WTC11 (cell line): ENCODE measurements around the gene BRCA1. TPM values are rescaled to one million over a fixed set of nuclear protein-coding genes. Genes with fewer than 3 reads are reported as not detected.

Experiments used
- ATF2 ChIP-seq: sonication (generic); formaldehyde crosslinking; IDR thresholded peaks from 2 replicates; pipeline ENCODE4 v1.8.1; 2022; ENCODE audit warnings: low read depth, missing genetic modification reagents, borderline replicate concordance
- ATF3 ChIP-seq: sonication (generic); formaldehyde crosslinking; conservative IDR thresholded peaks from 2 replicates; pipeline ENCODE4 v1.8.1; 2022; ENCODE audit warnings: mild to moderate bottlenecking, missing genetic modification reagents
- E2F1 ChIP-seq: sonication (generic); formaldehyde crosslinking; IDR thresholded peaks from 2 replicates; pipeline ENCODE4 v1.8.0; 2022; ENCODE audit warnings: mild to moderate bottlenecking, missing genetic modification reagents
- ESRRA ChIP-seq: sonication (generic); formaldehyde crosslinking; IDR thresholded peaks from 2 replicates; pipeline ENCODE4 v1.8.1; 2022; ENCODE audit warnings: mild to moderate bottlenecking, missing genetic modification reagents, borderline replicate concordance
- ETV6 ChIP-seq: sonication (generic); formaldehyde crosslinking; IDR thresholded peaks from 2 replicates; pipeline ENCODE4 v1.8.1; 2022; ENCODE audit warnings: mild to moderate bottlenecking, missing genetic modification reagents
- FOXP1 ChIP-seq: sonication (generic); formaldehyde crosslinking; IDR thresholded peaks from 2 replicates; pipeline ENCODE4 v1.8.0; 2022; ENCODE audit warnings: missing genetic modification reagents, mild to moderate bottlenecking, moderate library complexity, borderline replicate concordance
- GABPB1 ChIP-seq: sonication (generic); formaldehyde crosslinking; IDR thresholded peaks from 2 replicates; pipeline ENCODE4 v1.8.1; 2023; ENCODE audit warnings: mild to moderate bottlenecking, missing genetic modification reagents
- GTF2I ChIP-seq: fragments of 250-450 bp; sonication (Bioruptor Pico); conservative IDR thresholded peaks from 2 replicates; pipeline ENCODE4 v1.4.0; 2021; ENCODE audit warnings: mild to moderate bottlenecking
- JAZF1 ChIP-seq: fragments of 250-450 bp; sonication (Bioruptor Pico); IDR thresholded peaks from 2 replicates; pipeline ENCODE4 v1.9.0; 2021; ENCODE audit warnings: moderate library complexity, mild to moderate bottlenecking, inconsistent platforms
- NFATC4 ChIP-seq: fragments of 250-450 bp; sonication (Bioruptor Pico); IDR thresholded peaks from 2 replicates; pipeline ENCODE4 v1.9.0; 2021; ENCODE audit warnings: mild to moderate bottlenecking
- NFYB ChIP-seq: sonication (generic); formaldehyde crosslinking; conservative IDR thresholded peaks from 2 replicates; pipeline ENCODE4 v1.8.0; 2022; ENCODE audit warnings: low read depth, missing genetic modification reagents
- NR1H2 ChIP-seq: sonication (generic); formaldehyde crosslinking; IDR thresholded peaks from 2 replicates; pipeline ENCODE4 v1.9.0; 2021; ENCODE audit warnings: mild to moderate bottlenecking, moderate library complexity, missing genetic modification reagents
- PRRX2 ChIP-seq: fragments of 250-450 bp; sonication (Bioruptor Pico); IDR thresholded peaks from 2 replicates; pipeline ENCODE4 v1.8.0; 2021; ENCODE audit warnings: mild to moderate bottlenecking
- SMAD4 ChIP-seq: sonication (generic); formaldehyde crosslinking; IDR thresholded peaks from 2 replicates; pipeline ENCODE4 v1.8.0; 2022; ENCODE audit warnings: mild to moderate bottlenecking, missing genetic modification reagents
- TEAD1 ChIP-seq: sonication (generic); formaldehyde crosslinking; IDR thresholded peaks from 2 replicates; pipeline ENCODE4 v1.8.0; 2022; ENCODE audit warnings: mild to moderate bottlenecking, missing genetic modification reagents
- TEAD4 ChIP-seq: sonication (generic); formaldehyde crosslinking; IDR thresholded peaks from 2 replicates; pipeline ENCODE4 v1.8.0; 2022; ENCODE audit warnings: mild to moderate bottlenecking, missing genetic modification reagents
- USF1 ChIP-seq: sonication (generic); formaldehyde crosslinking; IDR thresholded peaks from 2 replicates; pipeline ENCODE4 v1.8.0; 2022; ENCODE audit warnings: mild to moderate bottlenecking, missing genetic modification reagents
- ZBTB21 ChIP-seq: sonication (generic); formaldehyde crosslinking; IDR thresholded peaks from 2 replicates; pipeline ENCODE4 v1.8.1; 2023; ENCODE audit warnings: mild to moderate bottlenecking, missing genetic modification reagents, borderline replicate concordance
- ZNF138 ChIP-seq: sonication (generic); formaldehyde crosslinking; conservative IDR thresholded peaks from 2 replicates; pipeline ENCODE4 v1.8.1; 2022; ENCODE audit warnings: mild to moderate bottlenecking, moderate library complexity, missing genetic modification reagents
- ZNF219 ChIP-seq: sonication (generic); formaldehyde crosslinking; IDR thresholded peaks from 2 replicates; pipeline ENCODE4 v1.8.0; 2023; ENCODE audit warnings: missing genetic modification reagents, mild to moderate bottlenecking, borderline replicate concordance
- total RNA-seq: library from RNA; stranded (reverse); gene quantifications from 3 replicates; pipeline ENCODE4 v1.2.3, GENCODE V29; 2021
- TF ChIP-seq, protein P1 (sequence below): sonication (generic); formaldehyde crosslinking; IDR thresholded peaks from 2 replicates; pipeline ENCODE4 v1.8.0; 2023; ENCODE audit warnings: missing genetic modification reagents, mild to moderate bottlenecking, borderline replicate concordance

Gene BRCA1
- total RNA-seq, 1 experiment from 2014 or later = 37.8 TPM

DNA sequence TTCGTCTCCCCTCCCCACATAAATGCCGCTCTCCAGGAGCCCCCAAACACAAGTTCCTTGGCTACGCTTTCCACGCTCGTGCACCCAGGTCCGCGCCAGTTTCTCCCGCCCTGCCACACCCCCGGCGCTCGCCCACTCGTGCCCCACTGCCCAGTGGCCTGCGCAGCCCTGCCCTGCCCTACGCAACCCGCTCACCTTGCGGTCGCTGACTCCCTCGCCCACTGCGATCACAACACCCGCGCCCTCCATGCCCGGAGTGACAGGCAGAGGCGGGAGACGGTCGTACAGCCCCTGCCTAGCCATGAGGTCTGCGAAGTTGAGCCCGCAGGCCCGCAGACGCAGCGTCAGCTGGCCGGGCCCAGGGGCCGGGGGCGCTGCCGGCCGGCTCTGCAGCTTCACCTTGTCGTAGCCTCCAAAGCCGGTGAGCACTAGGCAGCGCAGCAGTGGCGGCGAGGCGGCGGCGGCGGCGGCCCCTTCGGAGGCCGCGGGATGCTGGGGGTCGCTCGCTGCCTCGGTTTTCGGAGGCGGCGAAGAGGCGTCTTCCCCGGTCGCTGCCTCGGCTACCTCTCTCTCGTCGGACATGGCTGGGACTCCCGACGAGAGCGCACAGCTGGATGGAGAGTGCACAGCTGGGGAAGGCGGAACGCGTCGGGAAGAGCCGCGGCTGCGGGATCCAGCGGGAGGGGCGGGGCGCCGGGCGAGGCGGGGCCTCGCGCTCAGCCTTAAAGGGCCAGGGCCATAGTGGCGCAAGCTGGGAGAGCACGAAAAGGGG is 103.2 kb downstream of the BRCA1 start, which contains the start of gene VAT1 (continued):
- TF ChIP-seq ZBTB21 (no peak), NFATC4 (CRISPR knock-in tag) (no peak), GABPB1 (peak; percentile 46; the same call in 1 of the 2 replicates), NR1H2 (CRISPR knock-in tag) (no peak), USF1 (CRISPR knock-in tag) (peak; percentile 7; the same call in 1 of the 2 replicates), ZNF219 (CRISPR knock-in tag) (0 out of 2 replicates have a peak, but pooled peaks have one; percentile 14), ZNF138 (CRISPR knock-in tag) (no peak), SMAD4 (CRISPR knock-in tag) (0 out of 2 replicates have a peak, but pooled peaks have one; percentile 32), E2F1 (CRISPR knock-in tag) (no peak), ESRRA (no peak), TEAD4 (peak; percentile 29; the same call in 1 of the 2 replicates), NFYB (CRISPR knock-in tag) (no peak), ETV6 (CRISPR knock-in tag) (peak; percentile 77), GTF2I (CRISPR knock-in tag) (no peak), PRRX2 (CRISPR knock-in tag) (no peak), FOXP1 (CRISPR knock-in tag) (peak; percentile 51; the same call in 1 of the 2 replicates), JAZF1 (no peak), ATF3 (no peak), TEAD1 (0 out of 2 replicates have a peak, but pooled peaks have one; percentile 11), ATF2 (CRISPR knock-in tag) (no peak)
- TF ChIP-seq, protein P1, sequence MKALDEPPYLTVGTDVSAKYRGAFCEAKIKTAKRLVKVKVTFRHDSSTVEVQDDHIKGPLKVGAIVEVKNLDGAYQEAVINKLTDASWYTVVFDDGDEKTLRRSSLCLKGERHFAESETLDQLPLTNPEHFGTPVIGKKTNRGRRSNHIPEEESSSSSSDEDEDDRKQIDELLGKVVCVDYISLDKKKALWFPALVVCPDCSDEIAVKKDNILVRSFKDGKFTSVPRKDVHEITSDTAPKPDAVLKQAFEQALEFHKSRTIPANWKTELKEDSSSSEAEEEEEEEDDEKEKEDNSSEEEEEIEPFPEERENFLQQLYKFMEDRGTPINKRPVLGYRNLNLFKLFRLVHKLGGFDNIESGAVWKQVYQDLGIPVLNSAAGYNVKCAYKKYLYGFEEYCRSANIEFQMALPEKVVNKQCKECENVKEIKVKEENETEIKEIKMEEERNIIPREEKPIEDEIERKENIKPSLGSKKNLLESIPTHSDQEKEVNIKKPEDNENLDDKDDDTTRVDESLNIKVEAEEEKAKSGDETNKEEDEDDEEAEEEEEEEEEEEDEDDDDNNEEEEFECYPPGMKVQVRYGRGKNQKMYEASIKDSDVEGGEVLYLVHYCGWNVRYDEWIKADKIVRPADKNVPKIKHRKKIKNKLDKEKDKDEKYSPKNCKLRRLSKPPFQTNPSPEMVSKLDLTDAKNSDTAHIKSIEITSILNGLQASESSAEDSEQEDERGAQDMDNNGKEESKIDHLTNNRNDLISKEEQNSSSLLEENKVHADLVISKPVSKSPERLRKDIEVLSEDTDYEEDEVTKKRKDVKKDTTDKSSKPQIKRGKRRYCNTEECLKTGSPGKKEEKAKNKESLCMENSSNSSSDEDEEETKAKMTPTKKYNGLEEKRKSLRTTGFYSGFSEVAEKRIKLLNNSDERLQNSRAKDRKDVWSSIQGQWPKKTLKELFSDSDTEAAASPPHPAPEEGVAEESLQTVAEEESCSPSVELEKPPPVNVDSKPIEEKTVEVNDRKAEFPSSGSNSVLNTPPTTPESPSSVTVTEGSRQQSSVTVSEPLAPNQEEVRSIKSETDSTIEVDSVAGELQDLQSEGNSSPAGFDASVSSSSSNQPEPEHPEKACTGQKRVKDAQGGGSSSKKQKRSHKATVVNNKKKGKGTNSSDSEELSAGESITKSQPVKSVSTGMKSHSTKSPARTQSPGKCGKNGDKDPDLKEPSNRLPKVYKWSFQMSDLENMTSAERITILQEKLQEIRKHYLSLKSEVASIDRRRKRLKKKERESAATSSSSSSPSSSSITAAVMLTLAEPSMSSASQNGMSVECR (CRISPR knock-in tag) = peak; percentile 72
